ENCODE measurements around the gene MSX1. TPM values are rescaled to one million over a fixed set of nuclear protein-coding genes. Genes with fewer than 3 reads are reported as not detected.

The MSX1 gene
- polyA plus RNA-seq, 1 donor from 2014 or later: 2.8 TPM

DNA sequence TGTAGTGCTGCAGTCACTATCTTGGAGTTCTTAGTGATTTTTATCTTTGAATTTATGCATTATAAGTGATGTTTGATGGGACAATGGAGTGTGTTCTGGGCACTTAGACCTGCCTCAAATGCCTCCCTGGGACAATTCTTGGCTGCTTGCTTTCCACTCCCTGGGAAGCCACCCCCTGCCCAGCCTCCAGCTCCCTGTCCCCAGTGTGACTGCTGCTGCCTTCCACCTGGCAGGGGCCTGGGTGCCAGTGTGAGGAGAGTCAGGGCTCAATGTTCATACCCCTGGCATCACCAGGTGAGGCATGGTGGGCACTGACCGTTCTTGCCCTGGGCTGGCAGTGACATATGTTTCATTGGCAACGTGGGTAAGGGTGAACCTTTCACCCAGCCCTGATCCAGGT, 14.8 kb downstream of the MSX1 start:
- Histone ChIP-seq H3F3A (ENCODE audit: insufficient read depth, low read length, poor library complexity, severe bottlenecking) (no peaks in the 10 kb centered on the region), H3K27me3 (ENCODE audit: insufficient read depth, low read depth, low read length) (peaks cover 72% of the 10 kb centered on the region), H3K9ac (ENCODE audit: low read length) (no peak overlapping the region), H3K36me3 (ENCODE audit: insufficient read depth, low read length) (no peaks in the 10 kb centered on the region), H3K4me2 (ENCODE audit: low read length) (no peak overlapping the region), H3K79me2 (replicated peaks; ENCODE audit: insufficient read depth, low read length) (no peaks in the 10 kb centered on the region), H3K4me3 (ENCODE audit: low read length) (no peak overlapping the region), H4K20me1 (ENCODE audit: insufficient read depth) (no peaks in the 10 kb centered on the region), H3K27ac (ENCODE audit: low read length) (no peak overlapping the region), H3K9me3 (ENCODE audit: low read length) (no peaks in the 10 kb centered on the region), H3K9me2 (ENCODE audit: insufficient read depth, low read length) (no peaks in the 10 kb centered on the region), H2AFZ (ENCODE audit: low read depth, low read length) (no peak overlapping the region)
- TF ChIP-seq RAD21 (conservative IDR thresholded peaks at IDR 0.05): no peak
- no peak for TF ChIP-seq EP300 (conservative IDR thresholded peaks at IDR 0.05; ENCODE audit: poor library complexity, severe bottlenecking)
- TF ChIP-seq TAF1 (IDR thresholded peaks at IDR 0.05; ENCODE audit: low read depth): no peak
- no peak for TF ChIP-seq POLR2AphosphoS5 (IDR thresholded peaks at IDR 0.05)

DNA sequence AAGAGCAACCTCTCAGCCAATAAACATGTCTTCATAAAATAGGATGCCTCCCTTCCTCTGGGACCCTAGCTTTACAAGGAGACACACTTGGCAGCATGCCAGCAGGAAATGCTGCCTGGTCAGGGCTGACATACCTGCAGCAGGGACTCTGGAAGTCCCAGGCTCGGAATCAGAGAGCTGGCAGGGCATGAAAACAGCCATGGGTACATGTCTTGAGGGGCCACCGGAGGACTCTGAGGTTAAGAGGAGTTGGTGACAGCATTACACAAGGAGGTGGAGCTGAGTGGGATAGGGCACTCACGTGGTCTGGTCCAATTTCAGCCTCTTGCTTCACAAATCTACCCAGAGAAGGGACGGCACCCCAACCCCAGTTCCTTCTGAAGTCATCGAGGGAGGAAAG, 15.7 kb downstream of the MSX1 start:
- H3K9ac ChIP-seq (ENCODE audit: low read length): no peak overlapping the region
- H3K9me2 ChIP-seq (ENCODE audit: insufficient read depth, low read length): no peaks in the 10 kb centered on the region
- no peaks in the 10 kb centered on the region for H3K9me3 ChIP-seq (ENCODE audit: low read length)
- H2AFZ ChIP-seq (ENCODE audit: low read depth, low read length): no peak overlapping the region
- no peak overlapping the region for H3K4me2 ChIP-seq (ENCODE audit: low read length)
- no peak overlapping the region for H3K27ac ChIP-seq (ENCODE audit: low read length)
- TF ChIP-seq, protein P1, sequence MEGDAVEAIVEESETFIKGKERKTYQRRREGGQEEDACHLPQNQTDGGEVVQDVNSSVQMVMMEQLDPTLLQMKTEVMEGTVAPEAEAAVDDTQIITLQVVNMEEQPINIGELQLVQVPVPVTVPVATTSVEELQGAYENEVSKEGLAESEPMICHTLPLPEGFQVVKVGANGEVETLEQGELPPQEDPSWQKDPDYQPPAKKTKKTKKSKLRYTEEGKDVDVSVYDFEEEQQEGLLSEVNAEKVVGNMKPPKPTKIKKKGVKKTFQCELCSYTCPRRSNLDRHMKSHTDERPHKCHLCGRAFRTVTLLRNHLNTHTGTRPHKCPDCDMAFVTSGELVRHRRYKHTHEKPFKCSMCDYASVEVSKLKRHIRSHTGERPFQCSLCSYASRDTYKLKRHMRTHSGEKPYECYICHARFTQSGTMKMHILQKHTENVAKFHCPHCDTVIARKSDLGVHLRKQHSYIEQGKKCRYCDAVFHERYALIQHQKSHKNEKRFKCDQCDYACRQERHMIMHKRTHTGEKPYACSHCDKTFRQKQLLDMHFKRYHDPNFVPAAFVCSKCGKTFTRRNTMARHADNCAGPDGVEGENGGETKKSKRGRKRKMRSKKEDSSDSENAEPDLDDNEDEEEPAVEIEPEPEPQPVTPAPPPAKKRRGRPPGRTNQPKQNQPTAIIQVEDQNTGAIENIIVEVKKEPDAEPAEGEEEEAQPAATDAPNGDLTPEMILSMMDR (IDR thresholded peaks at IDR 0.05; ENCODE audit: poor library complexity, severe bottlenecking): no peak
- TF ChIP-seq TAF1 (IDR thresholded peaks at IDR 0.05; ENCODE audit: low read depth) (no peak), POLR2AphosphoS5 (IDR thresholded peaks at IDR 0.05) (no peak), MXI1 (conservative IDR thresholded peaks at IDR 0.05; ENCODE audit: poor library complexity, severe bottlenecking) (no peak), EP300 (conservative IDR thresholded peaks at IDR 0.05; ENCODE audit: poor library complexity, severe bottlenecking) (no peak), RAD21 (conservative IDR thresholded peaks at IDR 0.05) (no peak), SMC3 (conservative IDR thresholded peaks at IDR 0.05; ENCODE audit: poor library complexity) (no peak), EZH2 (IDR thresholded peaks at IDR 0.05; ENCODE audit: borderline replicate concordance, insufficient read depth, low read length, poor library complexity, severe bottlenecking) (no peak)
- TF ChIP-seq, protein P2, sequence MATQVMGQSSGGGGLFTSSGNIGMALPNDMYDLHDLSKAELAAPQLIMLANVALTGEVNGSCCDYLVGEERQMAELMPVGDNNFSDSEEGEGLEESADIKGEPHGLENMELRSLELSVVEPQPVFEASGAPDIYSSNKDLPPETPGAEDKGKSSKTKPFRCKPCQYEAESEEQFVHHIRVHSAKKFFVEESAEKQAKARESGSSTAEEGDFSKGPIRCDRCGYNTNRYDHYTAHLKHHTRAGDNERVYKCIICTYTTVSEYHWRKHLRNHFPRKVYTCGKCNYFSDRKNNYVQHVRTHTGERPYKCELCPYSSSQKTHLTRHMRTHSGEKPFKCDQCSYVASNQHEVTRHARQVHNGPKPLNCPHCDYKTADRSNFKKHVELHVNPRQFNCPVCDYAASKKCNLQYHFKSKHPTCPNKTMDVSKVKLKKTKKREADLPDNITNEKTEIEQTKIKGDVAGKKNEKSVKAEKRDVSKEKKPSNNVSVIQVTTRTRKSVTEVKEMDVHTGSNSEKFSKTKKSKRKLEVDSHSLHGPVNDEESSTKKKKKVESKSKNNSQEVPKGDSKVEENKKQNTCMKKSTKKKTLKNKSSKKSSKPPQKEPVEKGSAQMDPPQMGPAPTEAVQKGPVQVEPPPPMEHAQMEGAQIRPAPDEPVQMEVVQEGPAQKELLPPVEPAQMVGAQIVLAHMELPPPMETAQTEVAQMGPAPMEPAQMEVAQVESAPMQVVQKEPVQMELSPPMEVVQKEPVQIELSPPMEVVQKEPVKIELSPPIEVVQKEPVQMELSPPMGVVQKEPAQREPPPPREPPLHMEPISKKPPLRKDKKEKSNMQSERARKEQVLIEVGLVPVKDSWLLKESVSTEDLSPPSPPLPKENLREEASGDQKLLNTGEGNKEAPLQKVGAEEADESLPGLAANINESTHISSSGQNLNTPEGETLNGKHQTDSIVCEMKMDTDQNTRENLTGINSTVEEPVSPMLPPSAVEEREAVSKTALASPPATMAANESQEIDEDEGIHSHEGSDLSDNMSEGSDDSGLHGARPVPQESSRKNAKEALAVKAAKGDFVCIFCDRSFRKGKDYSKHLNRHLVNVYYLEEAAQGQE (IDR thresholded peaks at IDR 0.05; ENCODE audit: borderline replicate concordance): no peak
- no peaks in the 10 kb centered on the region for H3K36me3 ChIP-seq (ENCODE audit: insufficient read depth, low read length)
- no peaks in the 10 kb centered on the region for H4K20me1 ChIP-seq (ENCODE audit: insufficient read depth)
- no peaks in the 10 kb centered on the region for H3K79me2 ChIP-seq (replicated peaks; ENCODE audit: insufficient read depth, low read length)
- H3F3A ChIP-seq (ENCODE audit: insufficient read depth, low read length, poor library complexity, severe bottlenecking): no peaks in the 10 kb centered on the region
- H3K4me3 ChIP-seq (ENCODE audit: low read length): no peak overlapping the region
- H3K27me3 ChIP-seq (ENCODE audit: insufficient read depth, low read depth, low read length): peaks cover 63% of the 10 kb centered on the region

DNA sequence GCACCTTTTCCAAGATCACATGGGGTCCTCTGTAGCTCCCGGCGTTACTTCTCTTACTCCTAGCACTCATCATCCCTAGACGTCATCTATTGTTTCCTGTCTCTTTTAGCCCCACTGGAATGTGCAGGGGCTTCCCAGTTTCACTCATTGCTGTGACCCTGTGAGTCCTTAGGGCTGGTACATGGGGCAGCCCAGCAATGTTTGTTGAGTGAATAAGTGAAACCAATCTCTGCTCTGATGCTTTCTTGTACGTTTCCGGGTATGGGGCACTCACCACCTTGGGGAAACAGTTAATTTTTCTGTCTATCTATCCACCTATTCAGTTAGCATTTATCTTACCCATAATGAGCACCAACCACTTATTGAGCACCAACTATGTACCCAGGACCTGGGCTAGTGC, 16.1 kb downstream of the MSX1 start:
- Histone ChIP-seq H3K27me3 (ENCODE audit: insufficient read depth, low read depth, low read length) (peaks cover 58% of the 10 kb centered on the region), H4K20me1 (ENCODE audit: insufficient read depth) (no peaks in the 10 kb centered on the region), H3K9ac (ENCODE audit: low read length) (no peak overlapping the region), H3K4me2 (ENCODE audit: low read length) (no peak overlapping the region), H3F3A (ENCODE audit: insufficient read depth, low read length, poor library complexity, severe bottlenecking) (no peaks in the 10 kb centered on the region), H3K4me3 (ENCODE audit: low read length) (no peak overlapping the region), H3K36me3 (ENCODE audit: insufficient read depth, low read length) (no peaks in the 10 kb centered on the region), H3K9me3 (ENCODE audit: low read length) (no peaks in the 10 kb centered on the region), H3K79me2 (replicated peaks; ENCODE audit: insufficient read depth, low read length) (no peaks in the 10 kb centered on the region), H3K9me2 (ENCODE audit: insufficient read depth, low read length) (no peaks in the 10 kb centered on the region), H3K27ac (ENCODE audit: low read length) (no peak overlapping the region), H2AFZ (ENCODE audit: low read depth, low read length) (no peak overlapping the region)
- no peak for TF ChIP-seq EZH2 (IDR thresholded peaks at IDR 0.05; ENCODE audit: borderline replicate concordance, insufficient read depth, low read length, poor library complexity, severe bottlenecking)
- TF ChIP-seq, protein P2 (IDR thresholded peaks at IDR 0.05; ENCODE audit: borderline replicate concordance): no peak
- TF ChIP-seq, protein P1 (IDR thresholded peaks at IDR 0.05; ENCODE audit: poor library complexity, severe bottlenecking): no peak
- no peak for TF ChIP-seq SMC3 (conservative IDR thresholded peaks at IDR 0.05; ENCODE audit: poor library complexity)
- no peak for TF ChIP-seq RAD21 (conservative IDR thresholded peaks at IDR 0.05)
- TF ChIP-seq MXI1 (conservative IDR thresholded peaks at IDR 0.05; ENCODE audit: poor library complexity, severe bottlenecking): no peak
- no peak for TF ChIP-seq POLR2AphosphoS5 (IDR thresholded peaks at IDR 0.05)
- TF ChIP-seq TAF1 (IDR thresholded peaks at IDR 0.05; ENCODE audit: low read depth): no peak
- TF ChIP-seq EP300 (conservative IDR thresholded peaks at IDR 0.05; ENCODE audit: poor library complexity, severe bottlenecking): no peak
